OCI-LY7 (cell line): ENCODE measurements around the gene CYP19A1. TPM values are rescaled to one million over a fixed set of nuclear protein-coding genes. Genes with fewer than 3 reads are reported as not detected.

Source experiments
- BruUV-seq: library from RNA; stranded (reverse); fragments of 400-500 nt; replicated peaks from 2 replicates; lab custom pipeline; 2021; lab: Mats Ljungman, UMichigan
- CTCF ChIA-PET: fragments of 300-600 bp; sonication (Branson Sonifier 250); formaldehyde crosslinking; loops from one replicate; lab custom pipeline; 2022; ENCODE audit warnings: antibody characterized with exemption; ENCODE audit not compliant: unreplicated experiment; lab: Charles Lee
- POLR2A ChIA-PET: fragments of 300-600 bp; sonication (Branson Sonifier 250); formaldehyde crosslinking; loops from one replicate; lab custom pipeline; 2022; ENCODE audit warnings: antibody characterized with exemption; lab: Charles Lee
- DNase-seq: peaks from one replicate; pipeline ENCODE4 v3.0.0-alpha.2; 2015; ENCODE audit warnings: low spot score
- H2AFZ ChIP-seq: fragments of 200-600 bp; sonication (generic), shearing (Covaris generic); 2 replicates; pipeline ENCODE4 v1.6.1; 2014; ENCODE audit warnings: mild to moderate bottlenecking, antibody characterized with exemption, low read length, moderate library complexity
- H3K27ac ChIP-seq: fragments of 200-600 bp; sonication (generic); 2 replicates; pipeline ENCODE4 v1.5.1; 2014; ENCODE audit warnings: mixed run types, low read depth, mild to moderate bottlenecking, moderate library complexity, low read length, inconsistent platforms; ENCODE audit not compliant: poor library complexity, severe bottlenecking
- H3K36me3 ChIP-seq: fragments of 200-600 bp; sonication (generic); 2 replicates; pipeline ENCODE4 v1.6.1; 2014; ENCODE audit warnings: mild to moderate bottlenecking, antibody characterized with exemption, low read length, moderate library complexity, mixed read lengths; ENCODE audit not compliant: insufficient read depth
- H3K4me1 ChIP-seq: fragments of 200-600 bp; sonication (generic); 2 replicates; pipeline ENCODE4 v1.5.1; 2014; ENCODE audit warnings: mild to moderate bottlenecking, low read length; ENCODE audit not compliant: insufficient read depth, poor library complexity, severe bottlenecking
- H3K4me2 ChIP-seq: fragments of 200-600 bp; sonication (generic); 2 replicates; pipeline ENCODE4 v1.6.1; 2014; ENCODE audit warnings: mild to moderate bottlenecking, low read length
- H3K4me3 ChIP-seq: fragments of 200-600 bp; sonication (generic); 2 replicates; pipeline ENCODE4 v1.5.1; 2014; ENCODE audit warnings: mild to moderate bottlenecking, low read depth, low read length; ENCODE audit not compliant: poor library complexity, severe bottlenecking
- H3K79me2 ChIP-seq: fragments of 200-600 bp; sonication (generic); 2 replicates; pipeline ENCODE4 v1.6.1; 2016; ENCODE audit warnings: low read depth, mild to moderate bottlenecking, low read length, moderate library complexity, mixed read lengths; ENCODE audit not compliant: insufficient read depth
- H3K9me2 ChIP-seq: fragments of 200-600 bp; sonication (generic); 2 replicates; pipeline ENCODE4 v1.6.1; 2016; ENCODE audit warnings: mild to moderate bottlenecking, low read length, mixed read lengths; ENCODE audit not compliant: insufficient read depth
- H3K9me3 ChIP-seq: fragments of 200-600 bp; sonication (generic); 2 replicates; pipeline ENCODE4 v1.6.1; 2014; ENCODE audit warnings: mild to moderate bottlenecking, mixed run types, low read length, mixed read lengths
- H4K20me1 ChIP-seq: fragments of 200-600 bp; sonication (generic); 2 replicates; pipeline ENCODE4 v1.6.1; 2014; ENCODE audit warnings: mild to moderate bottlenecking, antibody characterized with exemption, low read length, moderate library complexity, mixed read lengths; ENCODE audit not compliant: insufficient read depth
- CTCF ChIP-seq: fragments of 200-600 bp; sonication (generic); conservative IDR thresholded peaks from 2 replicates; pipeline ENCODE4 v1.5.1; 2014; ENCODE audit warnings: mild to moderate bottlenecking, antibody characterized with exemption, low read length, moderate library complexity, mixed read lengths
- EZH2phosphoT487 ChIP-seq: fragments of 200-600 bp; sonication (generic); IDR thresholded peaks from 2 replicates; pipeline ENCODE4 v1.6.1; 2018; ENCODE audit warnings: low read depth, borderline replicate concordance, mild to moderate bottlenecking, mixed run types, antibody characterized with exemption, low read length, moderate library complexity, mixed read lengths
- intact Hi-C: fragments of 100-400 bp; cut with micrococcal nuclease; formaldehyde crosslinking; loops from one replicate; pipeline ENCODE4 v1.10.0; 2022; ENCODE audit not compliant: unreplicated experiment
- total RNA-seq, 2 experiments: library from RNA; depleted of rRNA in 1 of 2; stranded (reverse); fragments of >200 nt in 1 of 2; shearing (Covaris generic) in 1 of 2; gene quantifications; 2 replicates each; pipeline ENCODE4 v1.2.3, GENCODE V29; 2014 to 2022

The CYP19A1 gene
- total RNA-seq, 2 experiments from 2014 or later, result 0.13 TPM; not detected in 1

GRCh38 chr15:51171634-51171932 lies 166.8 kb downstream of the CYP19A1 start:
- Histone ChIP-seq H3K36me3 (no peaks in the 10 kb centered on the region), H3K79me2 (no peaks in the 10 kb centered on the region), H3K9me3 (no peaks in the 10 kb centered on the region), H3K4me2 (no peak overlapping the region), H4K20me1 (no peaks in the 10 kb centered on the region), H3K4me1 (no peaks in the 10 kb centered on the region), H3K9me2 (no peaks in the 10 kb centered on the region), H2AFZ (no peak overlapping the region), H3K27ac (no peak overlapping the region), H3K4me3 (no peak overlapping the region)
- no peak for DNase-seq
- intact Hi-C loops, result no loop called here
- ChIA-PET POLR2A (no interaction called here), CTCF (no interaction called here)
- BruUV-seq, result no TSS peak
- TF ChIP-seq EZH2phosphoT487, result no peak

GRCh38 chr15:51170882-51171633 lies 167.3 kb downstream of the CYP19A1 start:
- no peak for TF ChIP-seq EZH2phosphoT487
- no peak for TF ChIP-seq CTCF
- Histone ChIP-seq H3K79me2 (no peaks in the 10 kb centered on the region), H3K9me3 (no peaks in the 10 kb centered on the region), H3K4me3 (no peak overlapping the region), H4K20me1 (no peaks in the 10 kb centered on the region), H3K27ac (no peak overlapping the region), H3K9me2 (no peaks in the 10 kb centered on the region), H3K36me3 (no peaks in the 10 kb centered on the region), H2AFZ (no peak overlapping the region), H3K4me1 (no peaks in the 10 kb centered on the region), H3K4me2 (no peak overlapping the region)
- intact Hi-C loops, result no loop called here
- no peak for DNase-seq
- no TSS peak for BruUV-seq
- POLR2A ChIA-PET, result interaction anchor here (0.7 kb wide), 1 partner anchor 56 kb away, joined by 3 read pairs; no protein-coding TSS in a partner anchor
- CTCF ChIA-PET, result no interaction called here

GRCh38 chr15:51168700-51169099 lies 169.7 kb downstream of the CYP19A1 start:
- Histone ChIP-seq H3K4me3 (no peak overlapping the region), H3K9me2 (no peaks in the 10 kb centered on the region), H3K4me2 (no peak overlapping the region), H4K20me1 (no peaks in the 10 kb centered on the region), H3K36me3 (no peaks in the 10 kb centered on the region), H2AFZ (no peak overlapping the region), H3K79me2 (no peaks in the 10 kb centered on the region), H3K9me3 (no peaks in the 10 kb centered on the region), H3K27ac (no peak overlapping the region), H3K4me1 (no peaks in the 10 kb centered on the region)
- ChIA-PET POLR2A (no interaction called here), CTCF (no interaction called here)
- DNase-seq, result no peak
- TF ChIP-seq EZH2phosphoT487 (no peak), CTCF (no peak)
- intact Hi-C loops, result no loop called here
- BruUV-seq, result no TSS peak
